Fibroblast of peridontal ligament (primary cell): Measurements from ENCODE around the gene LRRC49.

Source experiments
- DNase-seq: peaks from one replicate; pipeline ENCODE4 v3.0.0-alpha.2; 2010; ENCODE audit errors: extremely low read depth

Gene LRRC49

GRCh38 chr15:71088155-71088554 lies 195.5 kb downstream of the LRRC49 start:
- no peak for DNase-seq

- DNase-seq: no peak
These were observed 196.1 kb downstream of the LRRC49 start for GRCh38 chr15:71088683-71089082.

GRCh38 chr15:71089801-71090200 lies 197.2 kb downstream of the LRRC49 start:
- DNase-seq: no peak

- no peak for DNase-seq
These were observed 199.0 kb downstream of the LRRC49 start for GRCh38 chr15:71091601-71092000.

- DNase-seq: no peak
These were observed 199.5 kb downstream of the LRRC49 start for GRCh38 chr15:71092056-71092600.

- peak; percentile 45 for DNase-seq
These were observed 200.7 kb downstream of the LRRC49 start for GRCh38 chr15:71093054-71094024.

GRCh38 chr15:71094137-71094536 lies 201.5 kb downstream of the LRRC49 start:
- no peak for DNase-seq

GRCh38 chr15:71096676-71097075 lies 204.1 kb downstream of the LRRC49 start:
- no peak for DNase-seq

- DNase-seq: no peak
These were observed 205.3 kb downstream of the LRRC49 start for GRCh38 chr15:71097890-71098289.

GRCh38 chr15:71098920-71099319 lies 206.3 kb downstream of the LRRC49 start:
- no peak for DNase-seq
